Stimulated activated CD4-positive, alpha-beta T cell treated with anti-CD3 and anti-CD28 coated beads, Interleukin-4, amount 100 ng/mL, for 24 hours (primary cell): ENCODE measurements around the gene RNF2.
"Not testable (repeated sequence)": the region's sequence is repeated elsewhere in the genome, so short reads cannot be mapped to it uniquely, and the experiment has no call there.

Experiments
- DNase-seq: peaks from one replicate; pipeline ENCODE4 v3.0.0-alpha.2; 2020

RNF2 gene

GRCh38 chr1:185044981-185045813, at the start of gene RNF2:
Gene RNF2 (plus strand): TSS chr1:185045558. CDS start chr1:185087554, 41,996 bp downstream.
- peak; percentile 78 for DNase-seq

- not testable (repeated sequence) for DNase-seq
These were observed 45.4 kb upstream of the RNF2 start for GRCh38 chr1:184999974-185000373.

- DNase-seq = not testable (repeated sequence)
These were observed 44.0 kb upstream of the RNF2 start for GRCh38 chr1:185001312-185001880.

- no peak for DNase-seq
These were observed 36.5 kb upstream of the RNF2 start for GRCh38 chr1:185008838-185009237.

GRCh38 chr1:185010361-185010760, 35.0 kb upstream of the RNF2 start:
- DNase-seq = no peak

GRCh38 chr1:185014941-185015340, 30.4 kb upstream of the RNF2 start:
- no peak for DNase-seq

GRCh38 chr1:185015631-185016030, 29.7 kb upstream of the RNF2 start:
- no peak for DNase-seq

- DNase-seq = no peak
These were observed 28.5 kb upstream of the RNF2 start for GRCh38 chr1:185016880-185017279.

- DNase-seq = no peak
These were observed 28.0 kb upstream of the RNF2 start for GRCh38 chr1:185017338-185017737.

GRCh38 chr1:185017966-185018365, 27.4 kb upstream of the RNF2 start:
- DNase-seq = no peak

- no peak for DNase-seq
These were observed 18.0 kb upstream of the RNF2 start for GRCh38 chr1:185027252-185027882.

- DNase-seq = no peak
These were observed 11.7 kb upstream of the RNF2 start for GRCh38 chr1:185033686-185034085.

- no peak for DNase-seq
These were observed 10.1 kb upstream of the RNF2 start for GRCh38 chr1:185035258-185035657.

GRCh38 chr1:185038813-185039376, 6.5 kb upstream of the RNF2 start:
- no peak for DNase-seq

- DNase-seq = no peak
These were observed 5.5 kb upstream of the RNF2 start for GRCh38 chr1:185039726-185040407.

- DNase-seq = no peak
These were observed 5.0 kb upstream of the RNF2 start for GRCh38 chr1:185040408-185040735.

- DNase-seq = no peak
These were observed 3.6 kb upstream of the RNF2 start for GRCh38 chr1:185041742-185042141.

- DNase-seq = no peak
These were observed 2.6 kb upstream of the RNF2 start for GRCh38 chr1:185042737-185043136.

- no peak for DNase-seq
These were observed 971 bp upstream of the RNF2 start for GRCh38 chr1:185044387-185044786.

GRCh38 chr1:185045814-185046492, 595 bp downstream of the RNF2 start:
- peak; percentile 38 for DNase-seq

- DNase-seq = no peak
These were observed 1.3 kb downstream of the RNF2 start for GRCh38 chr1:185046668-185047067.

GRCh38 chr1:185049670-185050069, 4.3 kb downstream of the RNF2 start:
- DNase-seq = no peak
